ENCODE data around the gene ADCY9. TPM values are rescaled to one million over a fixed set of nuclear protein-coding genes. Genes with fewer than 3 reads are reported as not detected.

Gene ADCY9
- total and polyA plus RNA-seq, 12 donors, result 11.5 to 57.6 (median 42.7) TPM

- DNase-seq, result no peak
- ATAC-seq, result peak in 2 of 8 donors; percentile 4 to 5
- Histone ChIP-seq H3K27ac (no peak overlapping the region), H3K4me1 (peaks cover 0 to 11% (median 0%) of the 10 kb centered on the region in 9 donors), H3K27me3 (no peaks in the 10 kb centered on the region), H3K36me3 (peaks cover 0 to 51% (median 12%) of the 10 kb centered on the region in 9 donors), H3K4me3 (no peak overlapping the region), H3K9me3 (no peaks in the 10 kb centered on the region)
- intact Hi-C loops (cut with DNase I), result loop anchor here in 9 of 10 donors (5.0 to 10.0 kb wide), 11 partner anchors 128 to 350 kb away; partner anchors contain the start of genes ADCY9 (in 3 of the 9) and SRL (in 1 of the 9)
- TF ChIP-seq CTCF (IDR thresholded peaks at IDR 0.05), result no peak
- WGBS, 2 donors, result 92 to 94% methylated on average over 31 of the region's 31 CpGs
These were observed 131.9 kb downstream of the ADCY9 start for GRCh38 chr16:3984111-3985060.

GRCh38 chr16:3983081-3983520 is 133.1 kb downstream of the ADCY9 start:
- Histone ChIP-seq H3K27ac (no peak overlapping the region), H3K4me1 (peaks cover 0 to 11% (median 0%) of the 10 kb centered on the region in 9 donors), H3K27me3 (no peaks in the 10 kb centered on the region), H3K9me3 (no peaks in the 10 kb centered on the region), H3K36me3 (peaks cover 0 to 52% (median 12%) of the 10 kb centered on the region in 9 donors), H3K4me3 (no peak overlapping the region)
- DNase-seq (peak; percentile 65 to 73), ATAC-seq (peak; percentile 72 to 88 (median 83))
- intact Hi-C loops (cut with DNase I), result loop anchor here in 9 of 10 donors (2.0 to 10.0 kb wide), 12 partner anchors 129 to 352 kb away; partner anchors contain the start of genes ADCY9 (in 3 of the 9) and SRL (in 1 of the 9)
- 23 to 29% methylated on average over 22 of the region's 22 CpGs for WGBS, 2 donors
- TF ChIP-seq CTCF (IDR thresholded peaks at IDR 0.05), result peak; percentile 29 to 85 (median 74)

- peaks cover 0 to 52% (median 12%) of the 10 kb centered on the region in 9 donors for H3K36me3 ChIP-seq
- ATAC-seq (no peak), DNase-seq (no peak)
- no peak for TF ChIP-seq CTCF (IDR thresholded peaks at IDR 0.05)
- peaks cover 0 to 11% (median 0%) of the 10 kb centered on the region in 9 donors for H3K4me1 ChIP-seq
- no peak overlapping the region for H3K4me3 ChIP-seq
- 94% methylated on average over 13 of the region's 13 CpGs for WGBS, 2 donors
- no peak overlapping the region for H3K27ac ChIP-seq
- intact Hi-C loops (cut with DNase I), result loop anchor here in 9 of 10 donors (2.0 to 10.0 kb wide), 12 partner anchors 130 to 353 kb away; partner anchors contain the start of genes ADCY9 (in 3 of the 9) and SRL (in 1 of the 9)
- no peaks in the 10 kb centered on the region for H3K27me3 ChIP-seq
- H3K9me3 ChIP-seq, result no peaks in the 10 kb centered on the region
These were observed 134.0 kb downstream of the ADCY9 start for GRCh38 chr16:3982216-3982615.
